Measurements from ENCODE around the gene PPP2R1B. TPM values are rescaled to one million over a fixed set of nuclear protein-coding genes. Genes with fewer than 3 reads are reported as not detected.
"Not testable (repeated sequence)": the region's sequence is repeated elsewhere in the genome, so short reads cannot be mapped to it uniquely, and the experiment has no call there.

PPP2R1B gene
- total RNA-seq, 1 experiment from 2014 or later: 27.3 TPM

- Mint-ChIP-seq H3K4me1 (ENCODE audit: insufficient read depth, unreplicated experiment) (no peaks in the 10 kb centered on the region), H3K36me3 (ENCODE audit: insufficient read depth, unreplicated experiment) (no peaks in the 10 kb centered on the region), H3K9me3 (ENCODE audit: unreplicated experiment) (no peaks in the 10 kb centered on the region), H3K27me3 (ENCODE audit: insufficient read depth, unreplicated experiment) (no peaks in the 10 kb centered on the region), H3K4me3 (ENCODE audit: unreplicated experiment) (no peak overlapping the region), H3K27ac (ENCODE audit: low read depth, unreplicated experiment) (no peak overlapping the region)
- TF ChIP-seq, protein P1, sequence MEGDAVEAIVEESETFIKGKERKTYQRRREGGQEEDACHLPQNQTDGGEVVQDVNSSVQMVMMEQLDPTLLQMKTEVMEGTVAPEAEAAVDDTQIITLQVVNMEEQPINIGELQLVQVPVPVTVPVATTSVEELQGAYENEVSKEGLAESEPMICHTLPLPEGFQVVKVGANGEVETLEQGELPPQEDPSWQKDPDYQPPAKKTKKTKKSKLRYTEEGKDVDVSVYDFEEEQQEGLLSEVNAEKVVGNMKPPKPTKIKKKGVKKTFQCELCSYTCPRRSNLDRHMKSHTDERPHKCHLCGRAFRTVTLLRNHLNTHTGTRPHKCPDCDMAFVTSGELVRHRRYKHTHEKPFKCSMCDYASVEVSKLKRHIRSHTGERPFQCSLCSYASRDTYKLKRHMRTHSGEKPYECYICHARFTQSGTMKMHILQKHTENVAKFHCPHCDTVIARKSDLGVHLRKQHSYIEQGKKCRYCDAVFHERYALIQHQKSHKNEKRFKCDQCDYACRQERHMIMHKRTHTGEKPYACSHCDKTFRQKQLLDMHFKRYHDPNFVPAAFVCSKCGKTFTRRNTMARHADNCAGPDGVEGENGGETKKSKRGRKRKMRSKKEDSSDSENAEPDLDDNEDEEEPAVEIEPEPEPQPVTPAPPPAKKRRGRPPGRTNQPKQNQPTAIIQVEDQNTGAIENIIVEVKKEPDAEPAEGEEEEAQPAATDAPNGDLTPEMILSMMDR (IDR thresholded peaks at IDR 0.05; ENCODE audit: unreplicated experiment): no peak
- no peak for DNase-seq (ENCODE audit: unreplicated experiment)
- CTCF ChIA-PET: interaction anchor here (0.6 to 5.3 kb wide), 51 partner anchors 9 to 500 kb away, joined by 3 to 55 read pairs (median 4); partner anchors contain the start of genes PPP2R1B and SIK2
- POLR2A ChIA-PET: interaction anchor here (0.6 to 4.8 kb wide), 8 partner anchors 9 to 214 kb away, joined by 3 to 35 read pairs (median 4); partner anchors contain the start of genes PPP2R1B and SIK2
- intact Hi-C loops (cut with micrococcal nuclease): loop anchor here (1.0 to 2.0 kb wide), 5 partner anchors 64 to 322 kb away; partner anchors contain the start of gene SIK2
- no TSS peak for BruUV-seq (replicated peaks)
These were observed 10.4 kb upstream of the PPP2R1B start for GRCh38 chr11:111776398-111777093.

- Mint-ChIP-seq H3K27me3 (ENCODE audit: insufficient read depth, unreplicated experiment) (no peaks in the 10 kb centered on the region), H3K36me3 (ENCODE audit: insufficient read depth, unreplicated experiment) (no peaks in the 10 kb centered on the region), H3K9me3 (ENCODE audit: unreplicated experiment) (no peaks in the 10 kb centered on the region), H3K4me3 (ENCODE audit: unreplicated experiment) (no peak overlapping the region), H3K4me1 (ENCODE audit: insufficient read depth, unreplicated experiment) (peaks cover 5% of the 10 kb centered on the region), H3K27ac (ENCODE audit: low read depth, unreplicated experiment) (no peak overlapping the region)
- BruUV-seq (replicated peaks): no TSS peak
- ChIA-PET CTCF (interaction anchor here (0.8 to 5.3 kb wide), 8 partner anchors 17 to 322 kb away, joined by 3 to 55 read pairs (median 14); partner anchors contain the start of gene SIK2), POLR2A (interaction anchor here (1.2 to 4.8 kb wide), 2 partner anchors 8 to 163 kb away, joined by 3 to 35 read pairs; partner anchors contain the start of gene PPP2R1B)
- no peak for DNase-seq (ENCODE audit: unreplicated experiment)
- intact Hi-C loops (cut with micrococcal nuclease): no loop called here
- TF ChIP-seq, protein P1 (IDR thresholded peaks at IDR 0.05; ENCODE audit: unreplicated experiment): no peak
These were observed 8.9 kb upstream of the PPP2R1B start for GRCh38 chr11:111774955-111775710.

DNA sequence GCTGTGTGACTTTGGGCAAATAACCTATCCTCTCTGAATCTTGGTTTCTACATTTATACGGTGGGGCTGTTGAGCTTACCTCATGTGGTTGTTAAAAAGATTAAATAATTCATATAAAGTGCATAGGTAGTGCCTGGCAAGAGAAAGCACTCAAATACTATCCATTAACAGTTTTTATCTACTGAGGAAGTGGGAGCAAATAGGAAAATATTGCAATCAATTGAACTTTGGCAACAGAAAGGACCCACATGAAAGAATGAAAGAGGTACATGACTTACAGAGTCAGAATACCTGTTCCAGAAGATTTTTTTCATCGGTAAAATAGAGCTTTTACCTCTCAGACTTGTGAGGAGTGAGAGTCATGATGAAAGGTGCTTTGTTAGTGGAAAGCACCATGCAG, 6.3 kb upstream of the PPP2R1B start:
- Mint-ChIP-seq H3K9me3 (ENCODE audit: unreplicated experiment) (no peaks in the 10 kb centered on the region), H3K36me3 (ENCODE audit: insufficient read depth, unreplicated experiment) (no peaks in the 10 kb centered on the region), H3K27ac (ENCODE audit: low read depth, unreplicated experiment) (no peak overlapping the region), H3K27me3 (ENCODE audit: insufficient read depth, unreplicated experiment) (no peaks in the 10 kb centered on the region), H3K4me3 (ENCODE audit: unreplicated experiment) (no peak overlapping the region), H3K4me1 (ENCODE audit: insufficient read depth, unreplicated experiment) (peaks cover 5% of the 10 kb centered on the region)
- DNase-seq (ENCODE audit: unreplicated experiment): no peak
- intact Hi-C loops (cut with micrococcal nuclease): no loop called here
- TF ChIP-seq, protein P1 (IDR thresholded peaks at IDR 0.05; ENCODE audit: unreplicated experiment): no peak
- ChIA-PET POLR2A (interaction anchor here (0.6 kb wide), 1 partner anchor 22 kb away, joined by 3 read pairs; no protein-coding TSS in a partner anchor), CTCF (interaction anchor here (1.4 kb wide), 1 partner anchor 144 kb away, joined by 3 read pairs; no protein-coding TSS in a partner anchor)
- no TSS peak for BruUV-seq (replicated peaks)

GRCh38 chr11:111771205-111771604, 5.0 kb upstream of the PPP2R1B start:
- CTCF ChIA-PET: interaction anchor here (1.9 kb wide), 1 partner anchor 71 kb away, joined by 7 read pairs; no protein-coding TSS in a partner anchor
- H3K27me3 Mint-ChIP-seq (ENCODE audit: insufficient read depth, unreplicated experiment); H3K9me3 Mint-ChIP-seq (ENCODE audit: unreplicated experiment); intact Hi-C loops (cut with micrococcal nuclease); H3K36me3 Mint-ChIP-seq (ENCODE audit: insufficient read depth, unreplicated experiment); DNase-seq (ENCODE audit: unreplicated experiment); H3K4me3 Mint-ChIP-seq (ENCODE audit: unreplicated experiment); H3K27ac Mint-ChIP-seq (ENCODE audit: low read depth, unreplicated experiment); BruUV-seq (replicated peaks): not testable (repeated sequence)
- peaks cover 13% of the 10 kb centered on the region for H3K4me1 Mint-ChIP-seq (ENCODE audit: insufficient read depth, unreplicated experiment)
- POLR2A ChIA-PET: interaction anchor here (1.0 kb wide), 1 partner anchor 30 kb away, joined by 3 read pairs; no protein-coding TSS in a partner anchor

All from MCF 10A (cell line).